Caco-2 (cell line): ENCODE results near the gene RETREG1. TPM values are rescaled to one million over a fixed set of nuclear protein-coding genes. Genes with fewer than 3 reads are reported as not detected.

ENCODE experiments used
- BruUV-seq: library from RNA; stranded (reverse); fragments of 400-500 nt; replicated peaks from 2 replicates; lab custom pipeline; 2021; lab: Mats Ljungman, UMichigan
- CTCF ChIA-PET: fragments of 300-600 bp; sonication (Branson Sonifier 250); formaldehyde crosslinking; loops from one replicate; lab custom pipeline; 2022; ENCODE audit warnings: antibody characterized with exemption; lab: Charles Lee
- POLR2A ChIA-PET: fragments of 300-600 bp; sonication (Branson Sonifier 250); formaldehyde crosslinking; loops from one replicate; lab custom pipeline; 2022; ENCODE audit warnings: antibody characterized with exemption; lab: Charles Lee
- DNase-seq, 2 experiments: peaks; one replicate each; pipeline versions ENCODE4 v3.0.0 to v3.0.0-alpha.2; 2020 to 2022
- H3K27me3 ChIP-seq: replicated peaks from 2 replicates; pipeline ENCODE4 v1.6.0; 2011; ENCODE audit warnings: low read length; ENCODE audit not compliant: control insufficient read depth, insufficient read depth
- H3K36me3 ChIP-seq: 2 replicates; pipeline ENCODE4 v1.5.1; 2011; ENCODE audit warnings: low read length; ENCODE audit not compliant: control insufficient read depth, insufficient read depth
- H3K4me1 ChIP-seq: fragments of 250-450 bp; sonication (Bioruptor Pico); 2 replicates; pipeline ENCODE4 v1.5.1; 2020; ENCODE audit warnings: mild to moderate bottlenecking
- H3K4me3 ChIP-seq: 2 replicates; pipeline ENCODE4 v1.5.1; 2011; ENCODE audit warnings: low read depth, mild to moderate bottlenecking, control low read depth, low read length
- H3K9me3 ChIP-seq: fragments of 250-450 bp; sonication (Bioruptor Pico); 2 replicates; pipeline ENCODE4 v1.5.1; 2020; ENCODE audit warnings: mild to moderate bottlenecking, moderate library complexity
- H3K27ac Mint-ChIP-seq: one replicate; pipeline ENCODE4 v1.8.0; 2022; ENCODE audit warnings: mixed read lengths; ENCODE audit not compliant: unreplicated experiment
- H3K27me3 Mint-ChIP-seq: one replicate; pipeline ENCODE4 v1.8.0; 2022; ENCODE audit warnings: mixed read lengths; ENCODE audit not compliant: insufficient read depth, unreplicated experiment
- H3K36me3 Mint-ChIP-seq: one replicate; pipeline ENCODE4 v1.8.0; 2022; ENCODE audit warnings: mild to moderate bottlenecking, mixed read lengths; ENCODE audit not compliant: insufficient read depth, unreplicated experiment
- H3K4me1 Mint-ChIP-seq: one replicate; pipeline ENCODE4 v1.8.0; 2022; ENCODE audit warnings: low read depth, mixed read lengths; ENCODE audit not compliant: unreplicated experiment
- H3K4me3 Mint-ChIP-seq: one replicate; pipeline ENCODE4 v1.8.0; 2022; ENCODE audit warnings: mild to moderate bottlenecking, moderate library complexity, mixed read lengths; ENCODE audit not compliant: unreplicated experiment
- H3K9me3 Mint-ChIP-seq: one replicate; pipeline ENCODE4 v1.8.0; 2022; ENCODE audit warnings: mixed read lengths; ENCODE audit not compliant: unreplicated experiment
- intact Hi-C: fragments of 100-400 bp; cut with micrococcal nuclease; formaldehyde crosslinking; loops from one replicate; pipeline ENCODE4 v1.10.0; 2022; ENCODE audit not compliant: unreplicated experiment
- total RNA-seq: library from RNA; stranded (reverse); gene quantifications from 2 replicates; pipeline ENCODE4 v1.2.3, GENCODE V29; 2022
- TF ChIP-seq, protein P1 (sequence below), 2 experiments: fragments of 200-600 bp in 1 of 2; IDR thresholded peaks; 1 replicate in 1 of 2; 2 replicates in 1 of 2; pipeline versions ENCODE4 v1.5.1 to v1.8.0; 2011 to 2022; ENCODE audit warnings: antibody characterized with exemption in 1 of 2, control low read depth in 1 of 2, inconsistent platforms in 1 of 2, low read depth in 1 of 2, low read length in 1 of 2, mild to moderate bottlenecking in 1 of 2, moderate library complexity in 1 of 2; ENCODE audit not compliant: insufficient read depth in 1 of 2, severe bottlenecking in 1 of 2, unreplicated experiment in 1 of 2

Gene RETREG1
- total RNA-seq, 1 experiment from 2014 or later = 15.1 TPM

DNA sequence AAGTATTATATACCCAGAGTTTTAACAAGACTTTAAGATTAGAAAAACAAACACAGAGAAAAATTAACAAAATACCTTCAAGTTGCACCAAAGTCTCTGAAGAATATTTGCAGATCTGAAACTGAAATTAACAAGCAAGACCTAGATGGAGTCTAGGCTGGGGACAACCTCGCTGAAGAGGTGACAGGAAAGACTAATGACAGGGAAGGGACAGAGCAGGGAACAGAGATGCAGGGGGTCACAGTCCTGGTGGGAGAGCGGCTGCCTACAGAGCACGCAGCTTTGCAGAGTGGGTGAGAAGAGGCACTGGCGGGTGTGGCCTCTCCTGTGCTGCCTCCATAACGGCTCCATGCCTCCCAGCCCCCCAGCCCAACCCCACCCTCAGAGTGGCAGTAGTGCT lies 13.5 kb downstream of the RETREG1 start:
- Histone ChIP-seq H3K9me3 (no peaks in the 10 kb centered on the region), H3K4me1 (0 out of 2 replicates have a peak, but pooled peaks cover 3% of the 10 kb centered on the region), H3K27me3 (no peaks in the 10 kb centered on the region), H3K4me3 (no peak overlapping the region), H3K36me3 (no peaks in the 10 kb centered on the region)
- TF ChIP-seq, protein P1, sequence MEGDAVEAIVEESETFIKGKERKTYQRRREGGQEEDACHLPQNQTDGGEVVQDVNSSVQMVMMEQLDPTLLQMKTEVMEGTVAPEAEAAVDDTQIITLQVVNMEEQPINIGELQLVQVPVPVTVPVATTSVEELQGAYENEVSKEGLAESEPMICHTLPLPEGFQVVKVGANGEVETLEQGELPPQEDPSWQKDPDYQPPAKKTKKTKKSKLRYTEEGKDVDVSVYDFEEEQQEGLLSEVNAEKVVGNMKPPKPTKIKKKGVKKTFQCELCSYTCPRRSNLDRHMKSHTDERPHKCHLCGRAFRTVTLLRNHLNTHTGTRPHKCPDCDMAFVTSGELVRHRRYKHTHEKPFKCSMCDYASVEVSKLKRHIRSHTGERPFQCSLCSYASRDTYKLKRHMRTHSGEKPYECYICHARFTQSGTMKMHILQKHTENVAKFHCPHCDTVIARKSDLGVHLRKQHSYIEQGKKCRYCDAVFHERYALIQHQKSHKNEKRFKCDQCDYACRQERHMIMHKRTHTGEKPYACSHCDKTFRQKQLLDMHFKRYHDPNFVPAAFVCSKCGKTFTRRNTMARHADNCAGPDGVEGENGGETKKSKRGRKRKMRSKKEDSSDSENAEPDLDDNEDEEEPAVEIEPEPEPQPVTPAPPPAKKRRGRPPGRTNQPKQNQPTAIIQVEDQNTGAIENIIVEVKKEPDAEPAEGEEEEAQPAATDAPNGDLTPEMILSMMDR (IDR thresholded peaks at IDR 0.05; ENCODE audit: insufficient read depth in 1 of 2, low read depth in 1 of 2, low read length in 1 of 2, severe bottlenecking in 1 of 2, unreplicated experiment in 1 of 2) = no peak
- Mint-ChIP-seq H3K4me1 (peaks cover 9% of the 10 kb centered on the region), H3K36me3 (peaks cover 5% of the 10 kb centered on the region), H3K4me3 (no peak overlapping the region), H3K27ac (no peak overlapping the region), H3K27me3 (no peaks in the 10 kb centered on the region), H3K9me3 (peaks cover 9% of the 10 kb centered on the region)
- POLR2A ChIA-PET = no interaction called here
- intact Hi-C loops = no loop called here
- no TSS peak for BruUV-seq
- no peak for DNase-seq
- CTCF ChIA-PET = no interaction called here

DNA sequence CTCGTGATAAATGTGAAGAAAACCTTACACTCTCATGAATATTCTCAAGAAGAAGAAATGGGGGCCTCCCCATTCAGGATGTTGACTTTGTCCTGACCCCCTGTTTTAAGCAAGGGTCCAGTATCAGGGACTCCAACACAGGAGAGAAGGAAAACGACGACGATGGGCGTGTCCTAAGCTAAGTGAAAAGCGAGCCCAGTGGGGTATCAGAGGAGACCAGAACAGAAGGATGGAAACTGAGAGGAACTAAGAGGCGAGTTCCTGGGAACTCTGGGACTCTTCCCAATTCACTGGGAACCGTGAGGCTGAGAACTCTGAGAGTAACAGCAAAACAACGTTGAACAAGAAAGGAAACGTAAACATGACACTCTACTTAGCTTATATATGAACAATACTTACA lies 14.6 kb downstream of the RETREG1 start:
- Histone ChIP-seq H3K9me3 (no peaks in the 10 kb centered on the region), H3K4me3 (no peak overlapping the region), H3K36me3 (no peaks in the 10 kb centered on the region), H3K27me3 (no peaks in the 10 kb centered on the region), H3K4me1 (0 out of 2 replicates have a peak, but pooled peaks cover under 1% of the 10 kb centered on the region)
- no peak for DNase-seq
- TF ChIP-seq, protein P1 (IDR thresholded peaks at IDR 0.05; ENCODE audit: insufficient read depth in 1 of 2, low read depth in 1 of 2, low read length in 1 of 2, severe bottlenecking in 1 of 2, unreplicated experiment in 1 of 2) = no peak
- Mint-ChIP-seq H3K27me3 (no peaks in the 10 kb centered on the region), H3K4me1 (peaks cover 9% of the 10 kb centered on the region), H3K9me3 (peaks cover 9% of the 10 kb centered on the region), H3K36me3 (peaks cover 5% of the 10 kb centered on the region), H3K4me3 (no peak overlapping the region), H3K27ac (no peak overlapping the region)
- no TSS peak for BruUV-seq
- intact Hi-C loops = no loop called here
- ChIA-PET POLR2A (no interaction called here), CTCF (interaction anchor here (0.9 kb wide), 1 partner anchor 397 kb away, joined by 3 read pairs; no protein-coding TSS in a partner anchor)

DNA sequence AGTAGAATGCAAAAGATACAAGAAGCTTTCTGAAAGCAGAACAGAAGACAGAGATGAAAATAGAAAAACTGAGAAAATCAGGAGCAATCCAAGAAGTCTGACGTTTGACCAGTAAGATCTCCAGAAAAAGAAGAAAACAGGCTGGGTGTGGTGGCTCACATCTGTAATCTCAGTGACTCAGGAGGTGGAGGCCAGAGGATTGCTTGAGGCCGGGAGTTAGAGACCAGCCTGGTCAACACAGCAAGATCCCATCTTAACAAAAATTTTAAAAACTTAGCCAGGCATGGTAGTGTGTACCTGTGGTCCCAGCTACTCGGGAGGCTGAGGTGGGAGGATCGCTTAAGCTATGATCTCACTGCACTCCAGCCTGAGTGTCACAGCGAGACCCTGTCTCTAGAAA lies 15.9 kb downstream of the RETREG1 start:
- Mint-ChIP-seq H3K27me3 (no peaks in the 10 kb centered on the region), H3K4me1 (peaks cover 9% of the 10 kb centered on the region), H3K27ac (no peak overlapping the region), H3K36me3 (peaks cover 5% of the 10 kb centered on the region), H3K4me3 (no peak overlapping the region), H3K9me3 (peaks cover 5% of the 10 kb centered on the region)
- intact Hi-C loops = no loop called here
- H3K4me1 ChIP-seq = no peaks in the 10 kb centered on the region
- H3K36me3 ChIP-seq = no peaks in the 10 kb centered on the region
- BruUV-seq = no TSS peak
- TF ChIP-seq, protein P1 (IDR thresholded peaks at IDR 0.05; ENCODE audit: insufficient read depth in 1 of 2, low read depth in 1 of 2, low read length in 1 of 2, severe bottlenecking in 1 of 2, unreplicated experiment in 1 of 2) = no peak
- ChIA-PET POLR2A (interaction anchor here (0.5 kb wide), 1 partner anchor 228 kb away, joined by 8 read pairs; no protein-coding TSS in a partner anchor), CTCF (no interaction called here)
- H3K4me3 ChIP-seq = no peak overlapping the region
- no peak for DNase-seq
- no peaks in the 10 kb centered on the region for H3K27me3 ChIP-seq
- no peaks in the 10 kb centered on the region for H3K9me3 ChIP-seq
